ENCODE measurements around the gene EXO1.

DNA sequence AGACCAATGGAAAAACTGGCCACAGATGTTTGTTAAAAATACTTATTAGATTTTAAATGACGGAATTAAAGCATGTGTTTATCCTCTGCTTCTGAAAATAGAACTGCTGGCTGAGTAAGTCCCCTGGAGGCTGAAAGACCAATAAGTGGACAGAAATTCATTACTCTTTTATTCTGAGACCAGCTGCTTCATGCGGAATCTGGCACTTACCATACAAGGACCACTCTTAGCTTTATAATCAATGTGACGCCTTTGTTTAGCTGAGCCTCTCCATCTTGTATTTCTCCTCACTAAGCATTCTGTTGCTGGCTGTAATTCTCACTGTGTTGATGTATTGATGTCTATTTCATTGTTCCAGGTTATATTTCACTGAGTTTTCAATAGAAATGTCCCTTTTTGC is 6.3 kb upstream of the EXO1 start:
- TF ChIP-seq, protein P1, sequence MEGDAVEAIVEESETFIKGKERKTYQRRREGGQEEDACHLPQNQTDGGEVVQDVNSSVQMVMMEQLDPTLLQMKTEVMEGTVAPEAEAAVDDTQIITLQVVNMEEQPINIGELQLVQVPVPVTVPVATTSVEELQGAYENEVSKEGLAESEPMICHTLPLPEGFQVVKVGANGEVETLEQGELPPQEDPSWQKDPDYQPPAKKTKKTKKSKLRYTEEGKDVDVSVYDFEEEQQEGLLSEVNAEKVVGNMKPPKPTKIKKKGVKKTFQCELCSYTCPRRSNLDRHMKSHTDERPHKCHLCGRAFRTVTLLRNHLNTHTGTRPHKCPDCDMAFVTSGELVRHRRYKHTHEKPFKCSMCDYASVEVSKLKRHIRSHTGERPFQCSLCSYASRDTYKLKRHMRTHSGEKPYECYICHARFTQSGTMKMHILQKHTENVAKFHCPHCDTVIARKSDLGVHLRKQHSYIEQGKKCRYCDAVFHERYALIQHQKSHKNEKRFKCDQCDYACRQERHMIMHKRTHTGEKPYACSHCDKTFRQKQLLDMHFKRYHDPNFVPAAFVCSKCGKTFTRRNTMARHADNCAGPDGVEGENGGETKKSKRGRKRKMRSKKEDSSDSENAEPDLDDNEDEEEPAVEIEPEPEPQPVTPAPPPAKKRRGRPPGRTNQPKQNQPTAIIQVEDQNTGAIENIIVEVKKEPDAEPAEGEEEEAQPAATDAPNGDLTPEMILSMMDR (IDR thresholded peaks at IDR 0.05) = no peak
- TF ChIP-seq POLR2A (IDR thresholded peaks at IDR 0.05) = no peak

All from right lobe of liver (tissue), 4 donors.